GM13976 (cell line): ENCODE measurements around the gene ZNF610.
"Not testable (repeated sequence)": the region's sequence is repeated elsewhere in the genome, so short reads cannot be mapped to it uniquely, and the experiment has no call there.

Source experiments
- DNase-seq: peaks from one replicate; pipeline ENCODE4 v3.0.0; 2012; ENCODE audit warnings: low spot score
- CTCF ChIP-seq: IDR thresholded peaks from 2 replicates; pipeline ENCODE4 v1.5.1; 2012; ENCODE audit warnings: borderline replicate concordance, mild to moderate bottlenecking; ENCODE audit not compliant: insufficient read depth; ENCODE audit errors: extremely low read depth, missing control alignments, control extremely low read depth
- in situ Hi-C: fragments of 300-500 bp; cut with MboI; formaldehyde crosslinking; loops from one replicate; pipeline ENCODE4 v1.12.0; 2022; ENCODE audit warnings: low sequenced_read_pairs, mixed read lengths, inconsistent platforms; ENCODE audit not compliant: unreplicated experiment

ZNF610 gene

DNA sequence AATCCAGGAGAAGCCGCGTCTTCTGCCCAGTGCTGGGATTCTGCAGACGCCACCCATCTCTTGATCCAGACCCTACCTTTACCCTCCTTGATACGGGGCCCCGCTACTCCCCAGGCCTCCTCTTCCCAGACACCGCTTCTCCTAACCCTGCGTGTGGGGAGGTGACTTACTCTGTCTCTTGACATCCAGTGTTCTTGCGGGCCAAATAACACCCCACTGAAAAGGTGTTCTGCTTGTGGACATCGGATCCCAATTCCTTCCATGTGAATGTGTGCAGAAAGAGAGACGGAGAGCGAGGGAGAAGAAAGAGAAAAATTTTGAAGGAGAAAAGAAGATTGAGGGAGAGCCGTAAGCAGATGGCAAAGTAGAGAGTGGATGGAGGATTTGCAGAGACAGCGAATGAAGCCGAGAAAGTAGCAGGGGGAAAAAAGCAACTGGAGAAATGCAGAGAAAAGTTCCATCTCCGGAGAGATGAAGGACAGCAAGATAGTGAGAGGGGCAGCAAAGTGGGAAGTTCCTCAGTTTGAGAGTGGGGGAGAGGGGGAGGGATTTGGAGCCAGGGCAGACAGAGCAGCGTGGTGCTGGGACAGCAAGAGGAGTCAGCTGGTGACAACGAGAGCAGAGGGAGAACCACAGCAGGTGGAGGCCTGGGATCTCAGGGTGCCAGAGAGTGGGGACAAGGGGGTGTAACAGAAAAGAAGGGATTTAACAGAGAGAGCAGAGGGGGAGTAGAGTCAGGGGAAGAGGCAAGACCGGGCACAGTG, 38.3 kb upstream of the ZNF610 start:
- in situ Hi-C loops: no loop called here
- DNase-seq: no peak
- TF ChIP-seq CTCF: no peak

DNA sequence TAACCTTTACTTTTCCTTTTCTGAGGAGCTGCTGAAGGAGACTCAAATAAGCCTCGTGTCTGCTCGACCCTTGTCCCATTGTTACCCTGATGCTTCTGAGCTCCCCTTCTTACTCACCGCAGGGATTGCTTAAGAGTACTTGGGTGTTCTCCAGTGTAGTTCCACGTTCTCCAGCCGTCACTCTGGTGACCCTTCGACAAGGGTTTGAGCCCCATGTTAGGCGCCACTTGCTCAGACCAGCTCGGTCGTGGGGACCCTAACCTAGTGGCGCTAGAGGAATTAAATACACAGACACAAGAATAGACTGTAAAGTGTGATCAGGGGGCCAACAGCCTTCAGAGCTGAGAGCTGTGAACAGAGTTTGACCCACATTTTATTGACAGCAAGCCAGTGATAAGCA, 28.8 kb upstream of the ZNF610 start:
- no peak for DNase-seq
- in situ Hi-C loops: no loop called here
- no peak for TF ChIP-seq CTCF

- no peak for DNase-seq
- in situ Hi-C loops: no loop called here
- no peak for TF ChIP-seq CTCF
Observed at GRCh38 chr19:52322429-52322828, 13.6 kb upstream of the ZNF610 start.

DNA sequence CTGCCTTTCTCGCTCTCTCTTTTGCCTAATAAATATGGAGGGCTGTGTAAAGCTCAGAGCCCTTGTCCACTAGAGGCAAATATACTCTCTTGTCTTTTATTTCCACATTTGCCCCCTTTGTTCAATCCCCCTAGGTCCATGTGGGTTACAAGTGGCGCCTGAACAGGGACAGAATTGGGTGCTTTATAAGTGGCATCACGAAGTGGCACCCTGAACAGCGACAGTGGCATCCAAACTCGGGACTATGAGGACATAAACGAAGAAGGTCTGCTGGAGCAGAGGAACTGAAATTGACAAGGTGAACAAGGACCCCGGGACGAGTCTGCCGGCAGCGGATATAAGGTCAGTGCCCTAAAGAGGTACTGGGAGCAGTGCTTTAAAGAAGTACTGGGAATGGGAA, 4.3 kb upstream of the ZNF610 start:
- no peak for DNase-seq
- TF ChIP-seq CTCF: no peak
- in situ Hi-C loops: no loop called here

DNA sequence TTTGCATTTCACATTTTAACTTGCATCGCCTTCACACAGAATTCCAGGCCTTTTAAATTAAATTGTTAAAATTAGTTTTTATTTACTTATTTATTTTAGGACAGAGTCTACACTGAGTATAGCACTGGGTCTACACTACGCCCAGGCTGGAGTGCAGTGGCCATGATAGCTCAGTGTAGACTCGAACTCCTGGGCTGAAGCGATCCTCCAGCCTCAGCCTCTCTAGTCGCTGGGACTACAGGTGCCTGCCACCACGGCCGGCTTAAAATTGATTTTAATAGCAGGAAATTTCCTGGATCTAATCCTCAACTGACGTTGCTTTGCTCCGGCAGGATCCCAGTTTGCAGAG, 301 bp upstream of the ZNF610 start:
- in situ Hi-C loops: no loop called here

DNA sequence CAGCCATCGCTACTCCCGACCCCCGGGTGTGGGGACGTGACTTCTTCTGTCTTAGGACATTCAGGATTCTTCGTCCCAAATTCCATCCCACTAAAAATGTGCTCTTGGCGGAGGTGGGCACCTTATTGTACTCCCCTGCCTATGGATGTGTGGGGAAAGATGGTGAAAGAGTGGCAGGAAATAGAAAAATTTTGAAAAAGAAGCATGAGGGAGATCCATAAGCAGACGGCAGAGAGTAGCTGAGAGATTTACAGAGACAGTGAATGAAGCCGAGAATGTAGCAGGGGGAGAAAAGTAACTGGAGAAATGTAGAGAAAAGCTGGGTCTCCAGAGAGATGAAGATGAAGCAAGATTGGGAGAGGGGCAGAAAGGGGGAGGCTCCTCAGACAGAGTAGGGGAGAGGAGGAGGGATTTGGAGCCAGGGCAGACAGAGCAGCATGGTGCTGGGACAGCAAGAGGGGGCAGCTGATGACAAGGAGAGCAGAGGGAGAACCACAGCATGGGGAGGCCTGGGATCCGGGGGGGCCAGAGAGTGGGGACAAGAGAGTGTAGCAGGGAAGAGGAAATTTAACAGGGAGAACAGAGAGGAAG, 843 bp downstream of the ZNF610 start:
- in situ Hi-C loops: no loop called here
- TF ChIP-seq CTCF: no peak
- DNase-seq: no peak

More for the DNA sequence above, 301 bp upstream of the ZNF610 start:
- TF ChIP-seq CTCF: no peak
- no peak for DNase-seq

- in situ Hi-C loops, DNase-seq: not testable (repeated sequence)
Observed at GRCh38 chr19:52339022-52339421, 3.0 kb downstream of the ZNF610 start.
